Testis (tissue), 3 donors: ENCODE results near the gene PHF24. TPM values are rescaled to one million over a fixed set of nuclear protein-coding genes. Genes with fewer than 3 reads are reported as not detected.
"Not testable (repeated sequence)": the region's sequence is repeated elsewhere in the genome, so short reads cannot be mapped to it uniquely, and the experiment has no call there.

Experiments used
- DNase-seq: peaks from one replicate; pipeline ENCODE4 v3.0.0-alpha.2; 2019
- H3K27ac ChIP-seq, 2 donors: fragments of 200-600 bp; sonication (generic); one replicate each; pipeline ENCODE4 v1.5.1; 2019
- H3K27me3 ChIP-seq: fragments of 200-600 bp; sonication (generic); one replicate; pipeline ENCODE4 v1.5.1; 2019
- H3K36me3 ChIP-seq: fragments of 200-600 bp; sonication (generic); one replicate; pipeline ENCODE4 v1.5.1; 2017; ENCODE audit warnings: low read depth; ENCODE audit errors: missing control alignments
- H3K4me1 ChIP-seq: fragments of 200-600 bp; sonication (generic); one replicate; pipeline ENCODE4 v1.5.1; 2019
- H3K4me3 ChIP-seq, 2 donors: fragments of 200-600 bp; sonication (generic); one replicate each; pipeline ENCODE4 v1.5.1; 2017 to 2019
- H3K9me3 ChIP-seq: fragments of 200-600 bp; sonication (generic); one replicate; pipeline ENCODE4 v1.5.1; 2017
- CTCF ChIP-seq, 3 experiments: fragments of 450-650 bp in 2 of 3; fragments of 200-600 bp in 1 of 3; sonication (generic) in 1 of 3; IDR thresholded peaks; one replicate each; pipeline ENCODE4 v1.5.1; 2016 to 2019; ENCODE audit warnings: antibody characterized with exemption in 3 of 3, mild to moderate bottlenecking in 2 of 3, moderate library complexity in 1 of 3
- POLR2A ChIP-seq: fragments of 450-650 bp; IDR thresholded peaks from one replicate; pipeline ENCODE4 v1.6.1; 2017; ENCODE audit warnings: antibody characterized with exemption, mild to moderate bottlenecking, moderate library complexity
- WGBS, 2 donors: methylation state at CpG; one replicate each; pipeline ENCODE4 v1.1.5; 2018; 5-methylcytosine and 5-hydroxymethylcytosine counted together
- intact Hi-C: fragments of 100-400 bp; cut with DNase I; formaldehyde crosslinking; loops from one replicate; pipeline ENCODE4 v1.15.1; 2023; ENCODE audit warnings: low total_unique reads
- polyA plus RNA-seq: library from polyadenylated mRNA; stranded (reverse); fragments of 350-450 nt; fragmentation: Illumina TruSeq; extraction: RNeasy Lipid Tissue Mini Kit (QIAGEN cat#74804); gene quantifications from one replicate; pipeline ENCODE4 v1.2.3, GENCODE V29; 2014; ENCODE audit warnings: low read depth, low replicate concordance; ENCODE audit not compliant: insufficient read depth
- total RNA-seq, 2 donors: library from RNA; depleted of rRNA; stranded (reverse); fragments of >200 nt; gene quantifications; one replicate each; pipeline ENCODE4 v1.2.3, GENCODE V29; 2016

The PHF24 gene
- total and polyA plus RNA-seq, 3 donors from 2014 or later = 44.8 to 132 (median 93.3) TPM

GRCh38 chr9:35010351-35010958 lies 52.4 kb downstream of the PHF24 start:
- 90 to 99% methylated on average over 3 of the region's 3 CpGs for WGBS, 2 donors
- no peak for DNase-seq
- Histone ChIP-seq H3K27ac (no peak overlapping the region), H3K9me3 (no peaks in the 10 kb centered on the region), H3K36me3 (no peaks in the 10 kb centered on the region), H3K4me3 (no peak overlapping the region), H3K4me1 (no peaks in the 10 kb centered on the region), H3K27me3 (no peaks in the 10 kb centered on the region)
- intact Hi-C loops = no loop called here
- no peak for TF ChIP-seq POLR2A
- TF ChIP-seq CTCF (IDR thresholded peaks at IDR 0.05) = no peak

GRCh38 chr9:35014517-35014916 lies 56.4 kb downstream of the PHF24 start:
- WGBS, 2 donors = 89 to 94% methylated on average over 2 of the region's 2 CpGs
- H3K4me1 ChIP-seq = no peaks in the 10 kb centered on the region
- H3K4me3 ChIP-seq = no peak overlapping the region
- TF ChIP-seq POLR2A (no peak), CTCF (IDR thresholded peaks at IDR 0.05) (no peak)
- H3K27ac ChIP-seq = no peak overlapping the region
- intact Hi-C loops = no loop called here
- no peaks in the 10 kb centered on the region for H3K9me3 ChIP-seq
- no peaks in the 10 kb centered on the region for H3K36me3 ChIP-seq
- H3K27me3 ChIP-seq = no peaks in the 10 kb centered on the region
- DNase-seq = no peak

- H3K27me3 ChIP-seq, H3K36me3 ChIP-seq, H3K27ac ChIP-seq, intact Hi-C loops, H3K4me3 ChIP-seq, H3K9me3 ChIP-seq, DNase-seq: not testable (repeated sequence)
- peaks cover 11% of the 10 kb centered on the region for H3K4me1 ChIP-seq
- 72 to 91% methylated on average over 5 of the region's 5 CpGs for WGBS, 2 donors
These were observed 65.4 kb downstream of the PHF24 start for GRCh38 chr9:35023443-35023842.

- no peak overlapping the region for H3K27ac ChIP-seq
These were observed 68.6 kb downstream of the PHF24 start for GRCh38 chr9:35026671-35027070.

GRCh38 chr9:35027374-35027773 lies 69.3 kb downstream of the PHF24 start:
- intact Hi-C loops = no loop called here
- H3K36me3 ChIP-seq = no peaks in the 10 kb centered on the region
- H3K4me1 ChIP-seq = peaks cover 11% of the 10 kb centered on the region
- H3K27ac ChIP-seq = no peak overlapping the region
- DNase-seq = no peak
- WGBS, 2 donors = 64 to 94% methylated on average over 1 of the region's 1 CpG
- no peaks in the 10 kb centered on the region for H3K27me3 ChIP-seq
- H3K9me3 ChIP-seq = no peaks in the 10 kb centered on the region
- TF ChIP-seq POLR2A (no peak), CTCF (IDR thresholded peaks at IDR 0.05) (no peak)
- no peak overlapping the region for H3K4me3 ChIP-seq

More at GRCh38 chr9:35026671-35027070, 68.6 kb downstream of the PHF24 start:
- peaks cover 11% of the 10 kb centered on the region for H3K4me1 ChIP-seq
- intact Hi-C loops = no loop called here
- no peak overlapping the region for H3K4me3 ChIP-seq
- DNase-seq = no peak
- 45 to 70% methylated on average over 3 of the region's 3 CpGs for WGBS, 2 donors
- no peaks in the 10 kb centered on the region for H3K9me3 ChIP-seq
- H3K27me3 ChIP-seq = no peaks in the 10 kb centered on the region
- TF ChIP-seq POLR2A (no peak), CTCF (IDR thresholded peaks at IDR 0.05) (no peak)
- H3K36me3 ChIP-seq = no peaks in the 10 kb centered on the region
